GM12878 (cell line): Measurements from ENCODE around the gene HLA-DMA. TPM values are rescaled to one million over a fixed set of nuclear protein-coding genes. Genes with fewer than 3 reads are reported as not detected.
A peak's percentile ranks its signal among the peaks of the same experiment; 100 is the strongest.

ENCODE experiments used
- ATAC-seq: fragments of 200-7000 bp; cut with Tn5 transposase; 3 replicates; pipeline ENCODE4 v1.9.1; 2020; ENCODE audit warnings: mild to moderate bottlenecking, moderate library complexity
- BruUV-seq: library from RNA; stranded (reverse); fragments of 400-500 nt; replicated peaks from 2 replicates; lab custom pipeline; 2021; lab: Mats Ljungman, UMichigan
- CTCF ChIA-PET: fragments of 300-600 bp; sonication (Branson Sonifier 250); formaldehyde crosslinking; extraction: SDS; loops from one replicate; lab custom pipeline; 2021; ENCODE audit warnings: inconsistent platforms; lab: Yijun Ruan, JAX
- POLR2A ChIA-PET: fragments of 350-600 bp; formaldehyde crosslinking; extraction: SDS; loops from one replicate; lab custom pipeline; 2021; ENCODE audit warnings: inconsistent platforms; lab: Charles Lee
- RAD21 ChIA-PET: fragments of 300-600 bp; sonication (Branson Sonifier 250); formaldehyde crosslinking; loops from one replicate; lab custom pipeline; 2023; ENCODE audit warnings: antibody characterized with exemption; ENCODE audit not compliant: unreplicated experiment; lab: Charles Lee
- SMC1A ChIA-PET: fragments of 300-600 bp; sonication (Branson Sonifier 250); formaldehyde crosslinking; loops from one replicate; lab custom pipeline; 2023; ENCODE audit not compliant: unreplicated experiment, uncharacterized antibody; lab: Charles Lee
- DNase-seq: peaks from one replicate; pipeline ENCODE4 v3.0.0-alpha.2; 2011; ENCODE audit warnings: low read depth, low spot score
- FAIRE-seq: peaks from 3 replicates; lab custom pipeline; 2011; peaks lifted over from hg19 to GRCh38; lab: Jason Lieb, UNC
- H2AFZ ChIP-seq: 2 replicates; pipeline ENCODE4 v1.6.0; 2011; ENCODE audit warnings: low read depth, low read length, control low read depth; ENCODE audit not compliant: control insufficient read depth
- H3K27ac ChIP-seq: 2 replicates; pipeline ENCODE4 v1.5.1; 2011; ENCODE audit warnings: control low read depth; ENCODE audit not compliant: control insufficient read depth, insufficient read depth
- H3K27me3 ChIP-seq, 2 experiments: replicated peaks in 1 of 2; 2 replicates each; pipeline versions ENCODE4 v1.6.0 to v1.6.1; 2011; ENCODE audit warnings: low read length in 1 of 2; ENCODE audit not compliant: control insufficient read depth in 2 of 2, insufficient read depth in 2 of 2
- H3K36me3 ChIP-seq, 2 experiments: 2 replicates each; pipeline ENCODE4 v1.5.1; 2011; ENCODE audit warnings: low read length in 1 of 2; ENCODE audit not compliant: control insufficient read depth in 2 of 2, insufficient read depth in 2 of 2
- H3K4me1 ChIP-seq: 2 replicates; pipeline ENCODE4 v1.6.1; 2011; ENCODE audit warnings: mild to moderate bottlenecking, low read length, moderate library complexity, mixed read lengths; ENCODE audit not compliant: control insufficient read depth, insufficient read depth
- H3K4me2 ChIP-seq: 2 replicates; pipeline ENCODE4 v1.6.0; 2011; ENCODE audit warnings: control low read depth; ENCODE audit not compliant: control insufficient read depth, insufficient read depth
- H3K4me3 ChIP-seq: fragments of 200-600 bp; sonication (generic); 2 replicates; pipeline ENCODE4 v1.5.1; 2016
- H3K79me2 ChIP-seq: 2 replicates; pipeline ENCODE4 v1.6.0; 2011; ENCODE audit warnings: low read length; ENCODE audit not compliant: control insufficient read depth, insufficient read depth
- H3K9ac ChIP-seq: 2 replicates; pipeline ENCODE4 v1.8.0; 2011; ENCODE audit warnings: low read length, control low read depth, mixed read lengths; ENCODE audit not compliant: control insufficient read depth, insufficient read depth
- H3K9me3 ChIP-seq: replicated peaks from 3 replicates; pipeline ENCODE4 v1.5.1; 2011; ENCODE audit warnings: mild to moderate bottlenecking, low read length; ENCODE audit not compliant: control insufficient read depth, insufficient read depth
- H4K20me1 ChIP-seq: 2 replicates; pipeline ENCODE4 v1.6.0; 2011; ENCODE audit not compliant: control insufficient read depth, insufficient read depth
- CEBPB ChIP-seq, 2 experiments: fragments of 150-350 bp in 1 of 2; IDR thresholded peaks; 2 replicates each; pipeline ENCODE4 v1.6.1; 2012 to 2014; ENCODE audit warnings: low read depth in 2 of 2, low read length in 2 of 2, borderline replicate concordance in 1 of 2, inconsistent platforms in 1 of 2
- ESRRA ChIP-seq: IDR thresholded peaks from 2 replicates; pipeline ENCODE4 v1.6.1; 2012; ENCODE audit warnings: mild to moderate bottlenecking, low read length, improper control_type of control experiment
- GATAD2B ChIP-seq: fragments of 450-650 bp; conservative IDR thresholded peaks from 2 replicates; pipeline ENCODE4 v1.6.1; 2017; ENCODE audit warnings: low read depth, mild to moderate bottlenecking, moderate library complexity
- IKZF1 ChIP-seq: fragments of 450-650 bp; conservative IDR thresholded peaks from 2 replicates; pipeline ENCODE4 v1.6.1; 2017; ENCODE audit warnings: antibody characterized with exemption, mild to moderate bottlenecking
- JUNB ChIP-seq: IDR thresholded peaks from 2 replicates; pipeline ENCODE4 v1.6.1; 2016; ENCODE audit warnings: antibody characterized with exemption, mild to moderate bottlenecking
- KDM1A ChIP-seq: fragments of 200-600 bp; sonication (generic); IDR thresholded peaks from 2 replicates; pipeline ENCODE4 v1.6.1; 2016; ENCODE audit warnings: borderline replicate concordance
- NFXL1 ChIP-seq: fragments of 450-650 bp; IDR thresholded peaks from 2 replicates; pipeline ENCODE4 v1.6.1; 2017; ENCODE audit warnings: antibody characterized with exemption, mild to moderate bottlenecking, borderline replicate concordance
- NFYA ChIP-seq: IDR thresholded peaks from 2 replicates; pipeline ENCODE4 v1.6.1; 2011; ENCODE audit warnings: low read depth, mild to moderate bottlenecking, low read length, improper control_type of control experiment, borderline replicate concordance
- NR2C1 ChIP-seq: fragments of 450-650 bp; IDR thresholded peaks from 2 replicates; pipeline ENCODE4 v1.6.1; 2017; ENCODE audit warnings: antibody characterized with exemption, mild to moderate bottlenecking, moderate library complexity
- RFX5 ChIP-seq: IDR thresholded peaks from 2 replicates; pipeline ENCODE4 v1.6.1; 2011; ENCODE audit warnings: low read depth, low read length, improper control_type of control experiment
- RUNX3 ChIP-seq: IDR thresholded peaks from 2 replicates; pipeline ENCODE4 v1.6.1; 2012; ENCODE audit warnings: low read length, inconsistent platforms
- SMAD5 ChIP-seq: IDR thresholded peaks from 2 replicates; pipeline ENCODE4 v1.6.1; 2016; ENCODE audit warnings: antibody characterized with exemption, low read depth
- SRF ChIP-seq, 2 experiments: IDR thresholded peaks; 2 replicates each; pipeline ENCODE4 v1.6.1; 2011; ENCODE audit warnings: low read depth in 2 of 2, low read length in 2 of 2, mild to moderate bottlenecking in 1 of 2, moderate library complexity in 1 of 2
- SUPT20H ChIP-seq: IDR thresholded peaks from 2 replicates; pipeline ENCODE4 v1.6.1; 2011; ENCODE audit warnings: low read depth, mild to moderate bottlenecking, low read length, moderate library complexity, borderline replicate concordance; ENCODE audit not compliant: control insufficient read depth
- TCF7 ChIP-seq: IDR thresholded peaks from 2 replicates; pipeline ENCODE4 v1.6.1; 2014; ENCODE audit warnings: antibody characterized with exemption, borderline replicate concordance
- YBX1 ChIP-seq: fragments of 450-650 bp; IDR thresholded peaks from 2 replicates; pipeline ENCODE4 v1.6.1; 2016; ENCODE audit warnings: antibody characterized with exemption
- ZNF274 ChIP-seq: IDR thresholded peaks from one replicate; pipeline ENCODE4 v1.8.0; 2011; ENCODE audit not compliant: insufficient read length, insufficient read depth
- WGBS: methylation state at CpG from one replicate; pipeline ENCODE4 v1.1.6; 2016; ENCODE audit warnings: low lambda C conversion rate; ENCODE audit not compliant: insufficient replicate concordance, insufficient coverage; ENCODE audit errors: missing lambda C conversion rate; 5-methylcytosine and 5-hydroxymethylcytosine counted together
- in situ Hi-C: fragments of 300-500 bp; cut with MboI; formaldehyde crosslinking; loops from 9 replicates; pipeline ENCODE4 v1.14.3; 2018; ENCODE audit warnings: mixed read lengths
- intact Hi-C: fragments of 100-400 bp; cut with micrococcal nuclease; formaldehyde crosslinking; loops from one replicate; pipeline ENCODE4 v1.14.2; 2022; ENCODE audit not compliant: unreplicated experiment
- polyA plus RNA-seq, 11 experiments: library from polyadenylated mRNA; depleted of rRNA in 4 of 11; unstranded in 6 of 11; stranded (reverse) in 5 of 11; fragments of >200 nt; fragmentation: Nextera tagmentation in 4 of 11; fragmentation: Illumina TruSeq in 1 of 11; extraction: Ambion mirVana in 4 of 11; extraction: Trizol in 1 of 11; gene quantifications; 1 replicate in 1 of 11; 2 replicates in 10 of 11; pipeline versions ENCODE4 v1.2.1 to v1.2.3, GENCODE V29; 2011 to 2016; ENCODE audit warnings: inconsistent platforms in 2 of 11, missing spikeins in 2 of 11, low read depth in 1 of 11
- total RNA-seq, 4 experiments: library from RNA; depleted of rRNA in 3 of 4; stranded (reverse); fragments of >200 nt in 3 of 4; fragmentation: Illumina TruSeq in 1 of 4; extraction: Trizol in 1 of 4; gene quantifications; 2 replicates each; pipeline versions ENCODE4 v1.2.1 to v1.2.3, GENCODE V29; 2013 to 2021

HLA-DMA gene
- total and polyA plus RNA-seq, 10 of the 15 experiments (the other 5 are each of a cell fraction or from before 2014, with no cell fraction given), result 177 to 552 (median 309) TPM

DNA sequence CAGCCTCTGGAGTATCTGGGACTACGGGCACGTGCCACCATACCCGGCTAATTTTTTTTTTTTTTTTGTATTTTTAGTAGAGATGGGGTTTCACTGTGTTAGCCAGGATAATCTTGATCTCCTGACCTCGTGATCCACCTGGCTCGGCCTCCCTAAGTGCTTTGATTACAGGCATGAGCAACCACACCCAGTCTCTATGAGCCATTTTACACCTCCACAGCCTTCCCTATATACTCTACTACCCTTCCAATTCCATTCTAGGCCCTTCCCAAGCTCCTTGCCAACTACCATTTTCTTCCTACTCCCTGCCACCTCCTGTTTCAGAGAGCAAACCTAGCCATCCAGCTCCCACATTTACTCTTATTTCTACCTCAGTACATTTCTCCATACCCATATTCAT, 7.7 kb upstream of the HLA-DMA start:
- TF ChIP-seq TCF7 (no peak), SUPT20H (no peak)
- no peak overlapping the region for H3K9ac ChIP-seq
- no TSS peak for BruUV-seq
- H3K36me3 ChIP-seq, result no peaks in the 10 kb centered on the region
- FAIRE-seq (no peak), DNase-seq (no peak), ATAC-seq (no peak)
- no peaks in the 10 kb centered on the region for H4K20me1 ChIP-seq
- no peaks in the 10 kb centered on the region for H3K9me3 ChIP-seq
- POLR2A ChIA-PET, result interaction anchor here (1.0 to 4.4 kb wide), 3 partner anchors 9 to 19 kb away, joined by 3 to 15 read pairs (median 3); no protein-coding TSS in a partner anchor
- no peak overlapping the region for H2AFZ ChIP-seq
- SMC1A ChIA-PET, result interaction anchor here (1.6 to 5.5 kb wide), 2 partner anchors 23 to 27 kb away, joined by 4 to 33 read pairs; no protein-coding TSS in a partner anchor
- H3K4me2 ChIP-seq, result no peak overlapping the region
- no peak overlapping the region for H3K4me3 ChIP-seq
- H3K79me2 ChIP-seq, result peaks cover 1% of the 10 kb centered on the region
- no peaks in the 10 kb centered on the region for H3K27me3 ChIP-seq
- 100% methylated on average over 3 of the region's 5 CpGs for WGBS
- intact Hi-C loops (no loop called here), in situ Hi-C loops (loop anchor here (25.0 kb wide), 2 partner anchors 1398 to 1702 kb away; partner anchors contain the start of gene LTA)
- H3K27ac ChIP-seq, result no peak overlapping the region
- RAD21 ChIA-PET, result no interaction called here
- CTCF ChIA-PET, result interaction anchor here (0.7 to 4.3 kb wide), 2 partner anchors 26 to 27 kb away, joined by 3 to 23 read pairs; no protein-coding TSS in a partner anchor
- peaks cover 7% of the 10 kb centered on the region for H3K4me1 ChIP-seq

DNA sequence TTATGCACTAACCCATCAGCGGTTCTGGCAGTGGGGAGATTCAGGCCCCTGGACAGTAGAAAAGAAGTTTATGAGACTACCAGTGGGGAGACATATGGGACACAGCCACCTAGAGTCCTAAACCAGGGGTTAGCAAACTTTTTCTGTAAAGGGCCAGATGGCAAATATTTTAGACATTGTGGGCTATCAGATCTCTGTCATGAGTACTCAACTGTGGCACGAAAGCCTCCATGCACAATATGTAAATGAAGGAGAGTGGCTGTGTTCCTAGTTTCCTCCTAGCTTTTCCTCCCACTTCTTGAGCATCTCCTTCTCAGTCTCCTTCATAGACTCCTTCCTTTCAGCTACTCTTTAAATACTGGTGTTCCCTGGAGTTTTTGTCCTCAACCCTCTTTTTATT, 3.3 kb upstream of the HLA-DMA start:
- TF ChIP-seq NFYA (no peak), GATAD2B (no peak), RFX5 (no peak), ZNF274 (no peak), YBX1 (no peak), RUNX3 (no peak), SMAD5 (no peak), SRF (IDR thresholded peaks at IDR 0.05; ENCODE audit: low read depth in 2 of 2, low read length in 2 of 2) (no peak), IKZF1 (no peak), NR2C1 (no peak), KDM1A (no peak), NFXL1 (no peak), ESRRA (no peak), JUNB (no peak), CEBPB (IDR thresholded peaks at IDR 0.05; ENCODE audit: borderline replicate concordance in 1 of 2, low read depth in 2 of 2, low read length in 2 of 2) (no peak)
- ChIA-PET SMC1A (interaction anchor here (0.8 to 11.3 kb wide), 5 partner anchors 14 to 82 kb away, joined by 3 to 354 read pairs (median 195); partner anchors contain the start of genes BRD2 and HLA-DMB), POLR2A (interaction anchor here (0.6 to 13.5 kb wide), 11 partner anchors 9 to 780 kb away, joined by 4 to 486 read pairs (median 7); partner anchors contain the start of genes BRD2 and HLA-DMB), CTCF (interaction anchor here (1.0 to 13.5 kb wide), 8 partner anchors 10 to 158 kb away, joined by 3 to 532 read pairs (median 67); partner anchors contain the start of genes BRD2, HLA-DMB, PSMB9 and TAP1), RAD21 (interaction anchor here (0.6 to 8.3 kb wide), 6 partner anchors 8 to 271 kb away, joined by 3 to 224 read pairs (median 59); partner anchors contain the start of genes BRD2 and HLA-DMB)
- FAIRE-seq (no peak), ATAC-seq (no peak), DNase-seq (no peak)
- H3K9ac ChIP-seq, result no peak overlapping the region
- intact Hi-C loops, result no loop called here
- H4K20me1 ChIP-seq, result no peaks in the 10 kb centered on the region
- peak overlapping the region; percentile 23; the same call in 1 of the 2 replicates for H3K4me2 ChIP-seq
- H3K9me3 ChIP-seq, result no peaks in the 10 kb centered on the region
- peaks cover 24% of the 10 kb centered on the region for H3K4me1 ChIP-seq
- no peaks in the 10 kb centered on the region for H3K27me3 ChIP-seq
- no TSS peak for BruUV-seq
- H3K36me3 ChIP-seq, result no peaks in the 10 kb centered on the region
- no peak overlapping the region for H3K4me3 ChIP-seq
- H2AFZ ChIP-seq, result no peak overlapping the region
- no peak overlapping the region for H3K27ac ChIP-seq
- in situ Hi-C loops, result loop anchor here (25.0 kb wide), 2 partner anchors 1394 to 1706 kb away; partner anchors contain the start of gene LTA
- H3K79me2 ChIP-seq, result peaks cover 16% of the 10 kb centered on the region
- 0% methylated on average over 2 of the region's 2 CpGs for WGBS
